Keratinocyte (primary cell): ENCODE data around the gene RXRA.

Source experiments
- EZH2 ChIP-seq: IDR thresholded peaks from one replicate; pipeline ENCODE4 v1.6.1; 2012; ENCODE audit warnings: inconsistent platforms, mild to moderate bottlenecking, low read length, moderate library complexity
- TF ChIP-seq, protein P1 (sequence below), 3 experiments: IDR thresholded peaks in 1 of 3; conservative IDR thresholded peaks in 1 of 3; optimal IDR thresholded peaks in 1 of 3; 2 replicates in 2 of 3; 3 replicates in 1 of 3; pipeline versions ENCODE3 to v1.5.1; 2011; ENCODE audit warnings: low read length in 3 of 3, mild to moderate bottlenecking in 3 of 3, moderate library complexity in 2 of 3, control low read depth in 1 of 3, inconsistent platforms in 1 of 3; ENCODE audit not compliant: insufficient read depth in 2 of 3; ENCODE audit errors: extremely low read depth in 1 of 3

DNA sequence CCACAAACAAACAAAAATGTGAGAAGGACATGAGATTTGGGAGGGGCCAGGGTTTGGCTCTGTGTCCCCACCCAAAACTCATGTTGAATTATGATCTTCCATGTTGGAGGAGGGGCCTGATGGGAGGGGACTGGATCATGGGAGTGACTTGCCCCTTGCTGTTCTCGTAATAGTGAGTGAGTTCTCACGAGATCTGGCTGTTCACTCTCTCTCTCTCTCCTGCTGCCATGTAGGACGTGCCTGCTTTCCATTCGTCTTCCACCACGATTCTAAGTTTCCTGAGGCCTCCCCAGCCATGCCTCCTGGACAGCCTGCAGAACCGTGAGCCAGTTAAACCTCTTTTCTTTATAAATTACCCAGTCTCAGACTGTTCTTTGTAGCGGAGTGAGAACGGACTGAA lies 118.7 kb downstream of the RXRA start:
- TF ChIP-seq, protein P1, sequence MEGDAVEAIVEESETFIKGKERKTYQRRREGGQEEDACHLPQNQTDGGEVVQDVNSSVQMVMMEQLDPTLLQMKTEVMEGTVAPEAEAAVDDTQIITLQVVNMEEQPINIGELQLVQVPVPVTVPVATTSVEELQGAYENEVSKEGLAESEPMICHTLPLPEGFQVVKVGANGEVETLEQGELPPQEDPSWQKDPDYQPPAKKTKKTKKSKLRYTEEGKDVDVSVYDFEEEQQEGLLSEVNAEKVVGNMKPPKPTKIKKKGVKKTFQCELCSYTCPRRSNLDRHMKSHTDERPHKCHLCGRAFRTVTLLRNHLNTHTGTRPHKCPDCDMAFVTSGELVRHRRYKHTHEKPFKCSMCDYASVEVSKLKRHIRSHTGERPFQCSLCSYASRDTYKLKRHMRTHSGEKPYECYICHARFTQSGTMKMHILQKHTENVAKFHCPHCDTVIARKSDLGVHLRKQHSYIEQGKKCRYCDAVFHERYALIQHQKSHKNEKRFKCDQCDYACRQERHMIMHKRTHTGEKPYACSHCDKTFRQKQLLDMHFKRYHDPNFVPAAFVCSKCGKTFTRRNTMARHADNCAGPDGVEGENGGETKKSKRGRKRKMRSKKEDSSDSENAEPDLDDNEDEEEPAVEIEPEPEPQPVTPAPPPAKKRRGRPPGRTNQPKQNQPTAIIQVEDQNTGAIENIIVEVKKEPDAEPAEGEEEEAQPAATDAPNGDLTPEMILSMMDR (optimal IDR thresholded peaks at IDR 0.05 in 1 of 3, IDR thresholded peaks at IDR 0.05 in 1 of 3, conservative IDR thresholded peaks at IDR 0.05 in 1 of 3; ENCODE audit: extremely low read depth in 1 of 3, insufficient read depth in 2 of 3, low read length in 3 of 3): no peak
- no peak for TF ChIP-seq EZH2
